Activated CD4-positive, alpha-beta T cell treated with anti-CD3 and anti-CD28 coated beads for 36 hours (primary cell): Measurements from ENCODE around the gene BTBD2. TPM values are rescaled to one million over a fixed set of nuclear protein-coding genes. Genes with fewer than 3 reads are reported as not detected.
A peak's percentile ranks its signal among the peaks of the same experiment; 100 is the strongest.

Source experiments
- ATAC-seq: fragments of 200-7000 bp; cut with Tn5 transposase; one replicate; pipeline ENCODE4 v1.10.0; 2021; ENCODE audit warnings: mild to moderate bottlenecking, moderate library complexity
- CTCF ChIA-PET: fragments of 350-600 bp; sonication (Branson Sonifier 250); formaldehyde crosslinking; loops from one replicate; lab custom pipeline; 2021; ENCODE audit warnings: antibody characterized with exemption; lab: Charles Lee
- POLR2A ChIA-PET: fragments of 350-600 bp; sonication (Branson Sonifier 250); formaldehyde crosslinking; loops from one replicate; lab custom pipeline; 2021; ENCODE audit warnings: antibody characterized with exemption, inconsistent platforms; lab: Charles Lee
- DNase-seq: peaks from one replicate; pipeline ENCODE4 v3.0.0-alpha.2; 2020
- H3K27ac Mint-ChIP-seq: one replicate; pipeline ENCODE4 v1.8.0; 2021; ENCODE audit warnings: mixed read lengths
- H3K27me3 Mint-ChIP-seq: one replicate; pipeline ENCODE4 v1.8.0; 2021; ENCODE audit warnings: mixed read lengths
- H3K36me3 Mint-ChIP-seq: one replicate; pipeline ENCODE4 v1.8.0; 2021; ENCODE audit warnings: low read depth, mixed read lengths
- H3K4me1 Mint-ChIP-seq: one replicate; pipeline ENCODE4 v1.8.0; 2021; ENCODE audit warnings: mixed read lengths
- H3K4me3 Mint-ChIP-seq: one replicate; pipeline ENCODE4 v1.8.0; 2021; ENCODE audit warnings: mild to moderate bottlenecking, moderate library complexity, mixed read lengths
- H3K9me3 Mint-ChIP-seq: one replicate; pipeline ENCODE4 v1.8.0; 2021; ENCODE audit warnings: low read depth, mixed read lengths
- intact Hi-C, 2 experiments: fragments of 100-400 bp; cut with DNase I in 1 of 2; cut with micrococcal nuclease in 1 of 2; formaldehyde crosslinking; loops; one replicate each; pipeline versions ENCODE4 v1.14.2 to v1.15.1; 2022 to 2024; cut with DNase I, micrococcal nuclease
- total RNA-seq, 2 experiments: library from RNA; stranded (reverse); gene quantifications; one replicate each; pipeline ENCODE4 v1.2.3, GENCODE V29; 2021

BTBD2 gene
- total RNA-seq, 2 experiments from 2014 or later: 46.7 to 61.8 TPM

- Mint-ChIP-seq H3K4me3 (no peak overlapping the region), H3K27ac (no peak overlapping the region)
- intact Hi-C loops: no loop called here
Measured at GRCh38 chr19:2027361-2027760, 11.8 kb upstream of the BTBD2 start.

GRCh38 chr19:2026770-2027169, 11.3 kb upstream of the BTBD2 start:
- POLR2A ChIA-PET: no interaction called here
- ATAC-seq (no peak), DNase-seq (no peak)
- CTCF ChIA-PET: interaction anchor here (0.6 kb wide), 1 partner anchor 44 kb away, joined by 3 read pairs; no protein-coding TSS in a partner anchor
- Mint-ChIP-seq H3K27ac (no peak overlapping the region), H3K36me3 (peaks cover 2% of the 10 kb centered on the region), H3K27me3 (no peaks in the 10 kb centered on the region), H3K4me3 (no peak overlapping the region), H3K4me1 (peaks cover 1% of the 10 kb centered on the region), H3K9me3 (peaks cover 5% of the 10 kb centered on the region)
- intact Hi-C loops: no loop called here

More at GRCh38 chr19:2027361-2027760, 11.8 kb upstream of the BTBD2 start:
- ATAC-seq: no peak
- Mint-ChIP-seq H3K9me3 (peaks cover 5% of the 10 kb centered on the region), H3K27me3 (no peaks in the 10 kb centered on the region), H3K36me3 (peaks cover 2% of the 10 kb centered on the region), H3K4me1 (peaks cover 7% of the 10 kb centered on the region)
- DNase-seq: no peak
- POLR2A ChIA-PET: no interaction called here
- CTCF ChIA-PET: no interaction called here

- Mint-ChIP-seq H3K27ac (no peak overlapping the region), H3K4me3 (no peak overlapping the region), H3K9me3 (peaks cover 5% of the 10 kb centered on the region), H3K36me3 (peaks cover 2% of the 10 kb centered on the region), H3K4me1 (peaks cover 5% of the 10 kb centered on the region), H3K27me3 (no peaks in the 10 kb centered on the region)
- ChIA-PET POLR2A (no interaction called here), CTCF (interaction anchor here (0.9 kb wide), 1 partner anchor 13 kb away, joined by 3 read pairs; no protein-coding TSS in a partner anchor)
- no peak for DNase-seq
- no peak for ATAC-seq
- intact Hi-C loops: no loop called here
Measured at GRCh38 chr19:2022289-2022688, 6.8 kb upstream of the BTBD2 start.

GRCh38 chr19:2021453-2022140, 6.1 kb upstream of the BTBD2 start:
- CTCF ChIA-PET: interaction anchor here (1.1 kb wide), 1 partner anchor 189 kb away, joined by 3 read pairs; no protein-coding TSS in a partner anchor
- Mint-ChIP-seq H3K27ac (no peak overlapping the region), H3K27me3 (no peaks in the 10 kb centered on the region), H3K4me3 (no peak overlapping the region), H3K4me1 (peaks cover 7% of the 10 kb centered on the region), H3K36me3 (peaks cover 2% of the 10 kb centered on the region), H3K9me3 (peaks cover 5% of the 10 kb centered on the region)
- ATAC-seq (no peak), DNase-seq (no peak)
- POLR2A ChIA-PET: no interaction called here
- intact Hi-C loops: loop anchor here in 1 of 2 experiments (2.0 kb wide), 1 partner anchor 39 kb away; no protein-coding TSS in a partner anchor

GRCh38 chr19:2018752-2019151, 3.2 kb upstream of the BTBD2 start:
- H3K27ac Mint-ChIP-seq: no peak overlapping the region
- no peak overlapping the region for H3K4me3 Mint-ChIP-seq
- ATAC-seq (no peak), DNase-seq (no peak)
- H3K36me3 Mint-ChIP-seq: no peaks in the 10 kb centered on the region
- H3K27me3 Mint-ChIP-seq: no peaks in the 10 kb centered on the region
- peaks cover 2% of the 10 kb centered on the region for H3K9me3 Mint-ChIP-seq
- H3K4me1 Mint-ChIP-seq: peaks cover 17% of the 10 kb centered on the region
- intact Hi-C loops: loop anchor here (1.0 to 5.0 kb wide), 11 partner anchors 24 to 309 kb away; partner anchors contain the start of genes IZUMO4 (in 2 of the 2), MOB3A (in 2 of the 2), AP3D1 (in 1 of the 2) and LSM7 (in 1 of the 2)
- ChIA-PET CTCF (interaction anchor here (0.6 to 2.5 kb wide), 9 partner anchors 13 to 137 kb away, joined by 3 to 17 read pairs (median 4); no protein-coding TSS in a partner anchor), POLR2A (no interaction called here)

GRCh38 chr19:2016041-2016807, 710 bp upstream of the BTBD2 start:
- Mint-ChIP-seq H3K27ac (peak overlapping the region; percentile 58), H3K4me3 (peak overlapping the region; percentile 66), H3K27me3 (no peaks in the 10 kb centered on the region), H3K4me1 (peaks cover 21% of the 10 kb centered on the region), H3K36me3 (peaks cover 10% of the 10 kb centered on the region), H3K9me3 (no peaks in the 10 kb centered on the region)
- intact Hi-C loops: loop anchor here (1.0 to 5.0 kb wide), 6 partner anchors 19 to 311 kb away; partner anchors contain the start of genes LSM7 (in 1 of the 2) and SPPL2B (in 1 of the 2)
- DNase-seq (peak; percentile 85), ATAC-seq (peak; percentile 77)
- CTCF ChIA-PET: interaction anchor here (0.6 kb wide), 1 partner anchor 134 kb away, joined by 4 read pairs; no protein-coding TSS in a partner anchor
- POLR2A ChIA-PET: interaction anchor here (1.1 kb wide), 1 partner anchor 74 kb away, joined by 3 read pairs; no protein-coding TSS in a partner anchor

- H3K4me1 Mint-ChIP-seq: peaks cover 21% of the 10 kb centered on the region
- peaks cover 15% of the 10 kb centered on the region for H3K36me3 Mint-ChIP-seq
- H3K27ac Mint-ChIP-seq: peak overlapping the region; percentile 14
- H3K27me3 Mint-ChIP-seq: no peaks in the 10 kb centered on the region
- H3K4me3 Mint-ChIP-seq: peak overlapping the region; percentile 69
- intact Hi-C loops: loop anchor here (1.0 to 5.0 kb wide), 6 partner anchors 67 to 312 kb away; partner anchors contain the start of genes IZUMO4 (in 1 of the 2), LSM7 (in 1 of the 2), MOB3A (in 1 of the 2) and SPPL2B (in 1 of the 2)
- ATAC-seq: peak; percentile 31
- POLR2A ChIA-PET: no interaction called here
- peak; percentile 56 for DNase-seq
- H3K9me3 Mint-ChIP-seq: no peaks in the 10 kb centered on the region
- CTCF ChIA-PET: no interaction called here
Measured at GRCh38 chr19:2014731-2015607, 545 bp downstream of the BTBD2 start.

- no peak for ATAC-seq
- H3K9me3 Mint-ChIP-seq: no peaks in the 10 kb centered on the region
- H3K27ac Mint-ChIP-seq: no peak overlapping the region
- H3K4me1 Mint-ChIP-seq: peaks cover 16% of the 10 kb centered on the region
- intact Hi-C loops: loop anchor here in 1 of 2 experiments (2.0 kb wide), 1 partner anchor 71 kb away; no protein-coding TSS in a partner anchor
- ChIA-PET CTCF (no interaction called here), POLR2A (no interaction called here)
- peak overlapping the region; percentile 69 for H3K4me3 Mint-ChIP-seq
- H3K27me3 Mint-ChIP-seq: no peaks in the 10 kb centered on the region
- DNase-seq: no peak
- H3K36me3 Mint-ChIP-seq: peaks cover 15% of the 10 kb centered on the region
Measured at GRCh38 chr19:2014131-2014571, 1.4 kb downstream of the BTBD2 start.

GRCh38 chr19:2013683-2013961, 1.9 kb downstream of the BTBD2 start:
- ChIA-PET POLR2A (no interaction called here), CTCF (no interaction called here)
- intact Hi-C loops: no loop called here
- H3K4me3 Mint-ChIP-seq: peak overlapping the region; percentile 69
- H3K27ac Mint-ChIP-seq: no peak overlapping the region
- H3K9me3 Mint-ChIP-seq: no peaks in the 10 kb centered on the region
- DNase-seq (no peak), ATAC-seq (no peak)
- H3K36me3 Mint-ChIP-seq: peaks cover 15% of the 10 kb centered on the region
- H3K27me3 Mint-ChIP-seq: no peaks in the 10 kb centered on the region
- H3K4me1 Mint-ChIP-seq: peaks cover 16% of the 10 kb centered on the region

- no peak overlapping the region for H3K27ac Mint-ChIP-seq
- DNase-seq (no peak), ATAC-seq (no peak)
- H3K9me3 Mint-ChIP-seq: no peaks in the 10 kb centered on the region
- peaks cover 15% of the 10 kb centered on the region for H3K36me3 Mint-ChIP-seq
- CTCF ChIA-PET: no interaction called here
- peaks cover 16% of the 10 kb centered on the region for H3K4me1 Mint-ChIP-seq
- POLR2A ChIA-PET: no interaction called here
- no peak overlapping the region for H3K4me3 Mint-ChIP-seq
- intact Hi-C loops: no loop called here
- H3K27me3 Mint-ChIP-seq: no peaks in the 10 kb centered on the region
Measured at GRCh38 chr19:2012941-2013682, 2.4 kb downstream of the BTBD2 start.
